Hematopoietic multipotent progenitor cell treated with erythropoietin and hydrocortisone succinate and interleukin-3 and kit ligand, for 15 days (in vitro differentiated cells): ENCODE measurements around the gene OR4F16.
"Not testable (repeated sequence)": the region's sequence is repeated elsewhere in the genome, so short reads cannot be mapped to it uniquely, and the experiment has no call there.

Experiments
- DNase-seq: peaks from one replicate; pipeline ENCODE4 v3.0.0-alpha.2; 2015; ENCODE audit warnings: low spot score

OR4F16 gene

GRCh38 chr1:686554-686953 is at the start of gene OR4F16:
TSS of gene OR4F16 (minus strand) at chr1:686654. CDS start at chr1:686654, 0 bp downstream.
- not testable (repeated sequence) for DNase-seq

- not testable (repeated sequence) for DNase-seq
These were observed 47.2 kb upstream of the OR4F16 start for GRCh38 chr1:733649-734048.

GRCh38 chr1:727040-727439 is 40.6 kb upstream of the OR4F16 start:
- DNase-seq: not testable (repeated sequence)
